Fibroblast of upper back skin (primary cell): ENCODE results near the gene STAMBP.
"Not testable (repeated sequence)": the region's sequence is repeated elsewhere in the genome, so short reads cannot be mapped to it uniquely, and the experiment has no call there.

Source experiments
- DNase-seq: peaks from one replicate; pipeline ENCODE4 v3.0.0-alpha.2; 2013

Gene STAMBP

DNA sequence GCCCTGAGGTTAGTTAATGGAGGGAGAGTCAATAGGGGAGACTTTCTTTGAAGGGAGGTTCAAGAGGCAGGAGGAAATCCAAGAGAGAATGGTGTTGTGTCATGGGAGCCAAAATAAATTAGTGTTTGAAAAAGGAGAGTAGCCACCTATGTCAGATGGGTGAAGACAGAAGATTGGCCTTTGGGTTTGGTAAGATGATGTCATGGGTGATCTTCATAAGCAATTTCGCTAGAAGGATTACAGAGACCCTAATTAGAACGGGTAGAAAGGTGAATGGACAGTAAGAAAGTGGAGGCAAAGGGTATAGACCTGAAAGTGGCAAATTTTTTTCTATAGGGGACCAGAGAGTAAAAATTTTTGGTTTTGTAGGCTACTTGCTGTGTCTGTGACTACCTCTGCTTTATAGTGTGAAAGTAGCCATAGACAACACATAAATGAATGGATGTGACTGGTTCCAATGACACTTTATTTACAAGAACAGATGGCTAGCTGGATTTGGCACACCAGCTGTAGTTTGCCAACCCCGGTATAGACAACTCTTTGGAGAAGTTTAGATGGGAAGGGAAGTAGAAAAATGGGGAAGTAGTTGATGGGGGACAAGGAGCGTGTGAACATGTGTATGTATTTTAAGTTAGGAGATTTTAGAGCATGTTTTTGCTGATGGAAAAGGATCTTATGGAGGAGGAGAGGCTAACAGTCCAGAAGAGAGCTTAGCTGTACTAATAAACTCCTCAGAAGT, 9.3 kb downstream of the STAMBP start:
- DNase-seq: no peak

DNA sequence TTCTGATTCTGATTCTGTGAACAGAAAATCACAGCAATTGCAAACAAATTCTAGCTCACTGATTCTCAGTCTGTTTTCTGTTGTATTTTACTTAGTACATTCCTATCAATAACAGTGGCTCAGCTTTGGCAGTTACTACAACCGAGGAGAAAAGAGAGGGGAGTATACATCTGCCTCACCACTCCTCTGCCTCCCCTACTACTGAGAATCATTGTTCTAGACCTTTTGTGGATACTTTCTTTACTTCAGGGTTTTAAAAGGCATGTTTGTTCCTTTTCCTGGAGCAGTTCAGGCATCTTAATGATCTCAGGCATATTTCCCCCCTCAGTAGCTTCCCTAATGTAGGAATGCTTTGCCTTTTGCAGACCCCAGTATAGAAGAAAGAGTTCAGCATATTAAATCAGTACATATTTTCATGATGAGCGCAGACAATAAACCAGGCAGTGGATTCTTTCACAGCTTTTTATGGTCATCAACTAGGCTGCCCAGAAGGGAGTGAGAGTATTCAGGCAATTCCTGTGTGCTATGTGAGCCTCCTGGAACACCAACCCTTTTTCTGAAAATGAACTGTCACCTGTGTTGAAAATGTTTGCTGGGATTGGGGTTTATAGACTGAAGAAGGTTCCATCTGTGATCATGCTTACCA, 10.3 kb downstream of the STAMBP start:
- DNase-seq: peak; percentile 70

DNA sequence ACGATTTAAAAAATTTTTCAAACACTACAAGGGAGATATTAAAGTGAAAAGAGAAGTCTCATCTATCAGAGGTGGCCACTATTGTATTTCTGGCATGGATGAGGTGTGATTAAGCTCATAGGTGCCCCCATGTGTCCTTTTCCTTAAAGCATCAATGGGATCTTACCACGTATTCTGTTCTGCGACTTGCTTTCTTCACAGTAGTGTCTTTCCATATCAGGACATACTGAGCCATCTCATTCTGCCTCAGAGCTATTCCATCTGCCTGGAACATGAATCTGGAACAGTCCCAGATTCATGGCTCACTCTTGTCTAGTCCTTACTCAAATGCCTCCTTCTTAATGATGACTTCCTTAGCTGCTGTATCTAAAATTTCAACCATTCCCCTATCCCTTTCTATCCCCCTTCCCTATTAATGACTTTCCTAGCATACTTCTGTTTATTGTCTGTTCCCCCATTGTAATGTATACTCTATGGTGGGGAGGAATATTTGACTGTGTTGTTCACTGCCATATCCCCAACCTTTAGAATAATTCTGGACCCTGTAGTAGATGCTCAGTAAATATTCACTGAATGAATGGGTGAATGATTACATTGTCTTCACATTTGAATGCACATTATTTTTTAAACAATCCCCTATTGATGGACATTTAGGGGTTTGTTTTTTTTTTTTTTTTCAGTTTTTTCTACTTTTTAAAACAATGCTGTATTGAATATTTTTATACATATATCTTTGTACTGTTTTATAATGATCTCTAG, 11.1 kb downstream of the STAMBP start:
- peak; percentile 41 for DNase-seq

- no peak for DNase-seq
These were observed 13.4 kb downstream of the STAMBP start for GRCh38 chr2:73841912-73842738.

- DNase-seq: no peak
These were observed 13.9 kb downstream of the STAMBP start for GRCh38 chr2:73842739-73843019.

DNA sequence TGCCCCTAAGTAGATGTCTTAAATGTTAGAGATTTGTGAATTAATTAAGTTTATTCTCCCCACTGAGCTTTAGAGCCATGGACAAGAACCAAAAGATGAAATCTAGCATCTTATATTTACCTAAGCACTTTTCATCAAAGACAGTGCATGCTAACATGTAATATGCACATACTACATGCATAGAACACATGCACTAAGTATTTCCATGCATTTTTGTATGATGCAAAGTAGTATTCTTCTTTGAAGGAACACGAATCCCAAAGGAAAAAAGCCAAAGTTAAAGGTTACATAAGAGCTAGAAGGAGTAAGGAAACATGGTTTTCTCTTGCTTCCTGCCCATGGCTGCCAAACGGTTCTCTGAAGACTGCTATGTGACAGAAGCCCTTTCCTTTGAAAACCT, 15.3 kb downstream of the STAMBP start:
- no peak for DNase-seq

DNA sequence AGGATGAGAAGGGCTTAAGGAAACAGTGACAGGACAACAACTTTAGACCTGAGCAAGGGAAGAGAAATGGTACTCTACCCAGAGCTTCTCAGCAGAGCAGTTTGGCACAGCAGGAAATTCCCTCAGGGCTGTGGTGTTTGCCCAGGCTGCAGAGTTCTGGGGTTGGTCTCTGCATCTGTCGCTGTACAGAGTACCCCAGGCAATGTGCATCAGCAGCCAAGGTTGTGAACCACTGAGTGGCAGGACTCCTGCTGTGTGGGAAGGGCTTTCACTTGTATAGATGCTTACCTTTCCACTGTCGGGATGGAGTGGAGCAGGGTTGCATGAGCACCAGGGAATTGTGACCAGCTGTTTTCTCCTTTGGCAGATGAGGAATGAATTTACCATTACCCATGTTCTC, 21.2 kb downstream of the STAMBP start:
- DNase-seq: no peak

DNA sequence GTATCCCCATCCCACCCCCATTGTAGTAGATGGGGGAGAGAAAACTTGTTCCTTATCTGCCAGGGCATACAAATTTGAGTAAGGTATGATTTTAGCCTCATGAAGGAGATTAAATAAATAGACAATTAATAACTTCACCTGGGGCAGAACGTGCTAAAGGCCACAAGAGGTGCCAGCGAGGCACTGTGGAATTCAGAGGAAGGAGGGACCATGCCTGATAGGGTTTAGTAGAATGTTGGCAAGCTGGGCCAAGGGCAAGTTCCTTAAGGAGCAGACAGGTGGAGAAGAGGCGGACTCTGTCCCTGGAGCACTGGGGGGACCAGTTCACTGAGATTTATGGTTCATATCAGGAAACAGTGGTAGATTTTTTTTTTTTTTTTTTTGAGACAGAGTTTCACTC, 22.5 kb downstream of the STAMBP start:
- DNase-seq: no peak

DNA sequence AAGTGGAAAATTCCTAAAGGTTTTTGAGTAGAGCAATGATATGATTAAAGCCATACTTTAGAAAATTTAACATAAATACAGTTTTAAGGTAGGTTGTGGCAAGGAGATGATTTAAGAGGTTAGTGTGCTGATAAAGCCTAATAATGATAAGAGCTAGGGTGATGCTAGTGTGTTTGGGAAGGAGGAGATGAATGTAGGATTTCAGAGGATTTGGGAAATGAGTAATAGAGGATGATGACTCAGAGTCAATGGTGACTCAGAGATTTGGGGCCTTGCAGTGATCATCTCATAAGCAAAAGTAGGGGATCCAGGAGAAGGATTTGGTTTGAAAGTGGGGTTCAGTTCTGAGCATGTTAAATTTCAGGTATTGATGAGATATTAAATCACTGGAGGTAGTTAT, 23.3 kb downstream of the STAMBP start:
- peak; percentile 77 for DNase-seq

GRCh38 chr2:73855526-73855925, 26.8 kb downstream of the STAMBP start:
- peak; percentile 26 for DNase-seq

DNA sequence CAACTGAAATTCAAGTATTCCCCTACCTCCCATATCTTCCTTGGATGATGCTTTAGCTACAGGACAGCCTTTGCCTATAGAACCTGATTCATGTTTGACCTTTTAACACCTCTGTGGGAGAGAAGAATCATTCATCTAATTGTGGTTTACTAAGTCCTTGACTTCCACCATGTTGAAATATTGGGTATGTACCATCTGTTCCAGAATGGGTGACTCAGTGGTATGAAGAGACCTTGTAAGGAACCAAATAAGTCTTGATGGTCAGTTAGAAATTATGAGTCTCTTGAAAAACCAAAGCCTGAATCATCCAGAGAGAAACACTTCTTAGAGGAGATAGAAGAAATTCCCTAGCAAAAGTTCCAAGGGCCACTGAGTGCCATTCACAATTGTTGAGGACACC, 27.5 kb downstream of the STAMBP start:
- DNase-seq: peak; percentile 99

GRCh38 chr2:73859721-73860586, 31.2 kb downstream of the STAMBP start:
- peak; percentile 86 for DNase-seq

GRCh38 chr2:73862987-73863386, 34.2 kb downstream of the STAMBP start:
- DNase-seq: no peak

GRCh38 chr2:73868204-73868978, 39.6 kb downstream of the STAMBP start:
- DNase-seq: no peak

- peak; percentile 88 for DNase-seq
These were observed 41.3 kb downstream of the STAMBP start for GRCh38 chr2:73870084-73870483.

DNA sequence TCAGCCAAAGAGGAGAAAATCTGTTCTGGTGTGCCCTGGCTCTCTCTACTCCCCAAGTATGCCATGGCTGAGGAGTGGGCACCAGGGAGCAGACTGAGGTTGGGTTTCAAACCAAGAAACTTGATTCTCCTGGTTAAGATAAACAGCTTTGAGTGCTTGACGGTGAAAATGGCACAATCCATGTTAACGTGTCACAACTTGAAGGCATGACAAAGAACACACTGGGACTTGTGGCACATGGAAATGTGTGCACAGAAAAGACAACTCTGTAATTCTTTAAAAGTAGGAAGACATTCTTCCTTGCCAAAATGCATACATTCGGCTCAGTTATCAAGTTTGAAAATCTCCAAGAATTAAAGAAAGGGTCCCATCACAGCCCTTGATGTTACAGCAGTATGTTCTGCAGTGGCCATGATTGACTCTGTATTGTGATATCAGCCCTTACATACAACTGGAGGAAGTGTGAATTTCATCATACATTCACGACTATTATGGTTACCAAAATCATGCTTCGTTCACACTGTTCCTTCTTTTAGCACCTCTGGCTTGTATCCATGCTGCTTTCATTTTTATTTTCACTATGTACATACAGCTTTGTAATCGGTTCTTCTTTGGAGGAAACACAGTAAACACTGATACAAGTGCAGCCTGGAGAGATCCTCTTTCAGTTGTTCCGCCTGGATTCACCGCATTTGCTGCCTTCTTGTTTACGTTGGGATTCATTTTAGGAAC, 48.5 kb downstream of the STAMBP start:
- no peak for DNase-seq

DNA sequence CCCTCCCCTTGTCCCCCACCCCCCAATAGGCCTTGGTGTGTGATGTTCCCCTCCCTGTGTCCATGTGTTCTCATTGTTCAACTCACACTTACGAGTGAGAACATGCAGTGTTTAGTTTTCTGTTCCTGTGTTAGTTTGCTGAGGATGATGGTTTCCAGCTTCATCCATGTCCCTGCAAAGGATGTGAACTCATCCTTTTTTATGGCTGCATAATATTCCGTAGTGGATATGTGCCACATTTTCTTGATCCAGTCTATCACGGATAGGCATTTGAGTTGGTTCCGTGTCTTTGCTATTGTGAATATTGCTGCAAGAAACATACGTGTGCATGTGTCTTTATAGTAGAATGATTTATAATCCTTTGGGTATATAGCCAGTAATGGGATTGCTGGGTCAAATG, 49.2 kb downstream of the STAMBP start:
- DNase-seq: not testable (repeated sequence)

DNA sequence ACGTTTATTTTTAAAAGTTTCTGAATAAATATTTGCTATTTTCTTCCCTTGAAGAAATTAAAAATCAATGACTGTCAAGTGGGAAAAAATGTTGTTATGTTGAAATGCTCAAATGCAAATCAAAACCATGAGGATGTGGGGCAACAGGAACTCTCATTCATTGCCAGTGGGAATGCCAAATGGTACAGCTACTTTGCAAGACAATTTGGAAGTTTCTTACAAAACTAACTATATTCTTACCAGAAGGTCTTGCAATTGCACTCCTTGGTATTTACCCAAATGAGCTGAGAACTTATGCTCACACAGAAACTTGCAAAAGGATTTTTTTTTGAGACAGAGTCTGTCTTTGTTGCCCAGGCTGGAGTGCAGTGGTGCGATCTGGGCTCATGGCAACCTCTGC, 56.6 kb downstream of the STAMBP start:
- no peak for DNase-seq

DNA sequence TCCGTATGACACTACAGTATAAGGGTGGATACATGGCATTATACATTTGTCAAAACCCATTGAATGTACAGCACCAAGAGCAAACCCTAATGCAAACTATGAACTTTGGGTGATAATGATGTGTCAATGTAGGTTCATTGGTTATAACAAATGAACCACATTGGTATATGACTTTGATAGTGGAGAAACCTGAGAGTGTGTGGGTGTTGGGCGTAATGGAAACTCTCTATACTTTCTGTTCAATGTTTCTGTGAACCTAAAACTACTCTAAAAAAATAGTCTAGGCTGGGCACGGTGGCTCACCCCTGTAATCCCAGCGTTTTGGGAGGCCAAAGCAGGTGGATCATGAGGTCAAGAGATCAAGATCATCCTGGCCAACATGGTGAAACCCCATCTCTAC, 57.6 kb downstream of the STAMBP start:
- DNase-seq: no peak

DNA sequence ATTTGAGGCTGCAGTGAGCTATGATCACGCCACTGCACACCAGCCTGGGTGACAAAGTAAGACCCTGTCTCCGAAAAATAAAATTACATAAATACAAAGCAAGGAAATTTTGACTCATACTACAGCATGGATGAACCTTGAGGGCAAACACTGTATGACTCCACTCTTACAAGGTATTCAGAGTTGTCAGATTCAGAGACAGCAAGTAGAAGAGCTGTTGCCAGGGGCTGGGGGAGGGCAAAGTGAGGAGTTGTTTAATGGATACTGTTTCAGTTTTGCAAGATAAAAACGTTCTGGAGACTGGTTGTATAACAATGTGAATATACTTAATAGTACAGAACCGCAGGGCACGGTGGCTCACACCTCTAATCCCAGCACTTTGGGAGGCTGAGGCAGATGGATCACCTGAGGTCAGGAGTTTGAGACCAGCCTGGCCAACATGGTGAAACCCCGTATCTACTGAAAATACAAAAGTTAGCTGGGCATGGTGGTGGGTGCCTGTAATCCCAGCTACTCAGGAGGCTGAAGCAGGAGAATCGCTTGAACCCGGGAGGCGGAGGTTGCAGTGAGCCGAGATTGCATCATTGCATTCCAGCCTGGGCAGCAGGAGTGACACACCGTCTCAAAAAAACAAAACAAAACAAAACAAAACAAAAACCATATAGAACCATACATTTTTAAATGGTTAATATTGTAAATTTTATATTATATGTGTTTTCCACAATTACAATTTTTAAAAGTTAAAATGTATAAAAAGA, 59.0 kb downstream of the STAMBP start:
- not testable (repeated sequence) for DNase-seq
